ENCODE data around the gene SARDH.
A peak's percentile ranks its signal among the peaks of the same experiment; 100 is the strongest.

The SARDH gene

DNA sequence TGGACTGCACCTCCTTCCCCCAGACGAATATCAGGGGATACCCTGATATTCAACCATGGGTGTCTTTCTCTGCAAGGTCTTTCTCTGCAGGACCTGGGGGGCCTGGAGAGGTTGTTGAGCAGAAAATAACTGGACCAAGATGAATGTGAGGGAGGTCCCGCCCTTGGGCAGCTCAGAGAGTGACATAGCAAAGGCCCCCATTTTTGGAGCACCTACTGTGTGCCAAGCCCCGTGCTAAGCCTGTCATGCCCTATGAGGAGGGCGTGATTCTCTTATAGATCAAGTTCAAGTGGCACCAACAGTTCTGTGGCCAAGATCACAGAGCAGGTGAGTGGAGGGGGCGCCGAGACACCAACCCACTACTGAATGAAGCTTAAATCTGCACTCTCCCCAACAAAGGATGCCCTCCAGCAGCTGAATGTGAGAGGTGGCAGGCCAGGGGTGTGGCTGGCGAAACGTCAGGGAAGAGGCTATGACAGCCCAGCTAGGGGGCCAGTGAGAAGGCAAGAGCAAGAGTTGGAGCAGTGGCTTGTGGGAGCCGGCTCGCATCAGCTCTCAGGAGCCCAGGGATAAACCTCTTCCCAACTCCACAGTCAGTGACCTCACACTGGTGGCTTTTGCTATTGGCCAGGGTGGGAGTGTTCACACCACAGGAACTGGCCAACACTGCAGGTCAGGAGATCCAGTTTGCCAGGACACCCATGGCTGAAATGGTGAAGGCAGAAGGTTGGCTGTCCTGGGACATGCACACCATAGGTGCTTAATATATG is 5.3 kb downstream of the SARDH start:
- DNase-seq: no peak

- peak; percentile 44 for DNase-seq
These were observed 6.1 kb downstream of the SARDH start for GRCh38 chr9:133731876-133732638.

DNA sequence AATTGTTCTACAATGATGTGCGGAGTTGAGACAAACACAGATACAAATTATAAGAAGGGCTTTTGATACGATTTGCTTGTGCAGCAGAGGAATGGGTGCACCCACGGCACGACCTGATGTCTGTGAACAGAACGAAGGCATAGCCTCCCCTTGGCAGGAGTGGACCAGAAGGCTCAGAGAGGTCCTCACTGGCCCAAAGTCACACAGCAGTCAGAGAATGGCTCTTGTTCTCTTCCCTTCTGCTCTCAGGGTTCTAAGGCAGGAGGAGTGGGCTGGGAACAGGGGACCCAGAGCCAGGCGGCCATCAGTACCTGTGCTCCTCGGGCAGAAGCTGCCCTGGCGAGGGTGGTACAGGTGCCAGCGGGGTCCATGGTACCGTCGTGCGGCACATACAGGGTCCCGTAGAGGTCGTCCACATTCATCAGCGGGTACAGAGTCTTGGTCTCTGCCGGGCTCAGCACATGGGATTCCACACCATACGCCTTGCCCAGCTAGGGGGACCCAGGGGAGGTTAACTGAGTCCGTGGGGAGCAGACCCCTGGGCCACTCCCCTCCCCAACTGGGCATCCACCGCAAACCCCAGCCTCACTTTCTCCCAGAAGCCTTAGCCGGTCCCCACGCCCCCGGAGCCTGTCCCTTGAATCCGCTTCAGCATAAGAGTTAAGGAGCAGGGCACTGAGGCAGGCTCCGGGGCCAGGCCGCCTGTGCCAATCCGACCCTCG is 7.0 kb downstream of the SARDH start:
- DNase-seq: no peak

GRCh38 chr9:133729617-133730281 is 8.4 kb downstream of the SARDH start:
- DNase-seq: no peak

GRCh38 chr9:133728856-133729616 is 9.1 kb downstream of the SARDH start:
- no peak for DNase-seq

- no peak for DNase-seq
These were observed 10.2 kb downstream of the SARDH start for GRCh38 chr9:133727876-133728441.

DNA sequence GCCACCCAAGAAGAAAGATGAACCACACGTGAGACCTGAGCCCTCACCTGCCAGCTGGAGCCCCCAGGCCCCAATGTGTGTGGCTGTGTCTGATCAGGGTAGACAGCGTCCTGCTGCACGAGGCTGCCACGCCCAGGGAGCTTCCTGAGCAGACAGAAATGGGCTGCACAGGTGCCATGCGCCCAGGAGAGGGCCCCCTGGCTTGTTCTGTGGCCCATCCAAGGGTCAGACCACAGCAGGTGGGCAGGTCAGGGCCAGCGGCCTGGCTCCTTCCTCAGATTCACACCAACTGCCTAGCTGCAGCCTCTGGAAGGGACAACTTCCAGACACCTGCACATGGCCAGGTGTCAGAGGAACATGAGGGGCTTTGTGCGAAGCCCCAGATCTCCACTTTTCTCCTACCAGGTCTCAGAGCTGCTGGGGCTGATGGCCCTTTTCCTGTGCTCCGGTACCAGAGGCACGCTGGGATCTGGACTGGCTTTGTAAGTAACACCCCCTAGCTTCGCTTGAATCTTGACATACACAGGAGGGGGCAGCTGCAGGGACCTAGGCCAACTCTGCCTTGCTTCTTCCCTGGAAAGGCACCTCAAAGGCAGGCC is 10.8 kb downstream of the SARDH start:
- DNase-seq: no peak

GRCh38 chr9:133726401-133727276 is 11.5 kb downstream of the SARDH start:
- DNase-seq: no peak

GRCh38 chr9:133725886-133726285 is 12.3 kb downstream of the SARDH start:
- DNase-seq: no peak

GRCh38 chr9:133718563-133719315 is 19.4 kb downstream of the SARDH start:
- no peak for DNase-seq

DNA sequence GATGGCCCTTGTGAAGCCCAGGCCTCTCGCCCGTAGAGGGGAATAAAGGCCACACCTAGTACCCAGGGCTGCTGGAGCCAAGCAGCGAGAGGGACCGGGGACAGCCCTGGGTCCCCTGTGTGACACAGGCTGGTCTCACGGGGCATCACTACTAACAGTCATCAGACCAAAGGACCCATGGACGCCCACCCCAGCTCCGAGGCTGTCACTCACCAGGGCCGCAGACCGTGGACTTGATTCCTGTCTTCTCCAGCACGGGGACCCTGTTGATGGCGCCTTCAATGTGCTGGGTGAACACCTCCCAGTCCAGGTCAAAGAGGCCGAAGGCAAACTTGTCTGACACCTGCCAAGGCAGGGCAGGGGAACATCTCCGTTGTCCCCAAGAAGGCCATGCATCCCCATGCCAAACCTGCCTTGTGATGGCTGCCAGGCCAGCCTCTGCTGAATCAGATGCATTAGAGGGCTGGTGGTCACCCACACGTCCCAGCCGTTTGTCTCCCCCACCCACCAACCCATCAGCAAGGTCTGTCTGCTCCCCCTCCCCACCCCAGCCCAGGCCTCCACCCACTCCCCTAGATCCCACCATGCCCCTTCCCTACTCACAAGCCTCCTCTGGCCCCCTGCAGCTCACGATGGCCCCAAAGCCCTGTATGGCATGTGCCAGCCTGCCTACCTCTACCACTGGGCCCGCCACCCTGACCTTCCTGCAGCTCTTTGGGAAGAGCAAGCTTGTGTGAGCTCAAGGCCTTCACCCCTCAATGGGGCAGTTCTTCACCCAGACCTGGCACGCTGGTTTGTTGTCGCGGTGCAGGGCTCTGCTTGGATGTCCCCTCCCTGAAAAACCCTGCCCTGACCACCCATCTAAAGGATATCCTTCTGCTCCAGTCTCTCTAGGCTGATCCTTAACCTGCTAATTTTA is 20.8 kb downstream of the SARDH start:
- DNase-seq: no peak

GRCh38 chr9:133716564-133717112 is 21.5 kb downstream of the SARDH start:
- DNase-seq: no peak

GRCh38 chr9:133715866-133716563 is 22.1 kb downstream of the SARDH start:
- DNase-seq: no peak

DNA sequence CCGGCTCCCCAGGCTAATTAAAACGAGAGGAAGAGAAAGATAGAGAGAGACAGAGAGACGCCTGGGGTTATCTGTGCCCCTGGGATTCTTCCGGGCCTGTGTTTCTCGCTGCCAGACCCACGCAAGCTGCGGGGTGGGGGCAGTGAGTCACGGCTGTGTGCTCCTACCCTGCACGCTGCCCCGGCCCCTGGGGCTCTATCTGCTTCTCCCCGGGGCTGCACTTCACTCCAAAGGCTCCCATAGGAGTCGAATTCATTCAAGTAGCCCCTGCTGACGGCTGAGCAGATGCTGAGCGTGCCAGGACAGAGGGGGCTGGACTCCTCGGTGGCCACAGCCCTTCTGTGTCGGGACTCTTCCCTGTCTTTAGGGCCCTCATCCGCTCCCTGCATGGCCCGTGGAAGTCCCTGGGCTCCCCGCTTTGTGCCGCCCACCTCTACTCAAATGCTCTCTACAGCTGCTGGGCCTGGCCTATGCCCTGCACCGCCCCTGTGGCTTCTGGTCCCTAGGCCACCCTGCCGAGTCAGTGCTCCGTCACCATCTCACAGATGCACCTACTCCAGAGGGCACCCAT is 22.8 kb downstream of the SARDH start:
- no peak for DNase-seq

DNA sequence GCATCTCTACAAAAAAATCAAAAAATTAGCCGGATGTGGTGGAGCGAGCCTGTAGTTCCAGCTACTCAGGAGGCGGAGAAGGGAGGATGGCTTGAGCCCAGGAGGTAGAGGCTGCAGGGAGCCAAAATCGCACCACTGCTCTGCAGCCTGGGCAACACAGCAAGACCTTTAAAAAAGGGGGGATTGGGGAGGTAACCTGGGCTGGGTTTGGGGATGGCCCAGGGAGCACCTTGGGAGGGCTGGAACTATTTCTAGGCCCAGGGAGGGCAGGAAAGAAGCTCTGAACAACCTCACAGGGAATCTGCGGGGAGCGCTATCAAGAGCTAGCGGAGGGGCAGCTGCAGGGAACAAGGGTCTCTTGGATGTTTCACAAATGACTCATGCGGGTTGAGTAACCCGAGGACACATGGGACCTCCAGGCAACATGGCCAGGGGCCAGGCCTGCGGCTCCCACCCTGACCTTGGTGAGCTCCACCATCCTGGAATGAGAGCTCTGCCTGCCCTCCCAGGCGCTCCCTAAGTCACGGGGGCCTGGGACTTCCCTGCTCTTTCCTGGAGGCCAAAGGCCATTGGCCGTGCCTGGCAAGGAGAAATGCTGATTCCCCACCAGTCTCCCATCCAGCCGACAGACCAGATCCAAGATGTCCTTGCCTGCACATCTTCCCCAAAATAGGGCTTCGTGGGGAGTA is 23.4 kb downstream of the SARDH start:
- no peak for DNase-seq

DNA sequence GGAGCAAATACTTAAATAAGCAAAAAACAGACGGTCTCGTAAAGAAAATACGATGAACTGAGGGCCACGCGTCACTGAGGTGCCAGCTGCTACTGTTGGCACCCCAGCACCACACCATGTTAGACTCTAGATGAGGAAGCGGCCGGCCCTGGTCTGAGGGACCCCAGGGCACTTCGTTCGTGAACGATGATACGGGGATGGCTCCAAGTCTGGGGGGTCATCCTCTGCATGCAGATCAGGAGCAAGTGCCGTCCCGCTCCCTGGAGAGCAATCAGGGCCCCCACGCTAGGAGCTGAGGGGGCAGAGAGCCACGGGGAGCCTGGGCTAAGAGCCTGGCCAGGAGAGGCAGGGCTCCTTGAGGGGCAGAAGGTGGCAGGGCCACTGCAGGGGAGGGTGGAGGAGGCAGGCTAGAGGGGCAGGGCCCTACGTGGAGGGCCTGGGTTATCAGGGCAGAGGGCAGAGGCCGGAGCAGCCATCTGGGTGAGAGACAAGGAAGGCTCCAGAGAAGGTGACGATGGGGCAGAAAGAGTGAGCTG is 24.1 kb downstream of the SARDH start:
- DNase-seq: no peak

Measured in inflammatory macrophage treated with lipopolysaccharide for 4 hours (primary cell).